Hepatocyte (in vitro differentiated cells): ENCODE results near the gene SYS1. TPM values are rescaled to one million over a fixed set of nuclear protein-coding genes. Genes with fewer than 3 reads are reported as not detected.
A peak's percentile ranks its signal among the peaks of the same experiment; 100 is the strongest.

Source experiments
- DNase-seq: peaks from one replicate; pipeline ENCODE4 v3.0.0-alpha.2; 2016; ENCODE audit warnings: low spot score
- H2AFZ ChIP-seq: fragments of 200-600 bp; sonication (generic); 2 replicates; pipeline ENCODE4 v1.6.0; 2016; ENCODE audit warnings: antibody characterized with exemption, mild to moderate bottlenecking
- H3K27ac ChIP-seq: fragments of 200-600 bp; sonication (generic); 2 replicates; pipeline ENCODE4 v1.5.1; 2016; ENCODE audit warnings: mild to moderate bottlenecking
- H3K27me3 ChIP-seq: fragments of 200-600 bp; sonication (generic); 2 replicates; pipeline ENCODE4 v1.6.1; 2016
- H3K36me3 ChIP-seq: fragments of 200-600 bp; sonication (generic); replicated peaks from 2 replicates; pipeline ENCODE4 v1.5.1; 2016; ENCODE audit warnings: low read depth; ENCODE audit not compliant: insufficient read depth
- H3K4me1 ChIP-seq: fragments of 200-600 bp; sonication (generic); 2 replicates; pipeline ENCODE4 v1.5.1; 2016; ENCODE audit warnings: mild to moderate bottlenecking, moderate library complexity; ENCODE audit not compliant: insufficient read depth
- H3K4me2 ChIP-seq: fragments of 200-600 bp; sonication (generic); 2 replicates; pipeline ENCODE4 v1.6.0; 2016
- H3K4me3 ChIP-seq: fragments of 200-600 bp; sonication (generic); 2 replicates; pipeline ENCODE4 v1.5.1; 2016; ENCODE audit warnings: mild to moderate bottlenecking
- H3K79me2 ChIP-seq: fragments of 200-600 bp; sonication (generic); 2 replicates; pipeline ENCODE4 v1.6.0; 2017; ENCODE audit warnings: mild to moderate bottlenecking
- H3K9me2 ChIP-seq: fragments of 200-600 bp; sonication (generic); replicated peaks from 2 replicates; pipeline ENCODE4 v1.6.0; 2017; ENCODE audit warnings: mild to moderate bottlenecking; ENCODE audit not compliant: insufficient read depth
- H3K9me3 ChIP-seq: fragments of 200-600 bp; sonication (generic); 2 replicates; pipeline ENCODE4 v1.5.1; 2016; ENCODE audit warnings: low read depth, mild to moderate bottlenecking
- H4K20me1 ChIP-seq: fragments of 200-600 bp; sonication (generic); 2 replicates; pipeline ENCODE4 v1.6.0; 2016; ENCODE audit warnings: mild to moderate bottlenecking; ENCODE audit not compliant: insufficient read depth, poor library complexity, severe bottlenecking
- EZH2 ChIP-seq: fragments of 200-600 bp; sonication (generic); IDR thresholded peaks from 2 replicates; pipeline ENCODE4 v1.6.1; 2016; ENCODE audit warnings: antibody characterized with exemption, mild to moderate bottlenecking, borderline replicate concordance
- EZH2phosphoT487 ChIP-seq: fragments of 200-600 bp; sonication (generic); IDR thresholded peaks from one replicate; pipeline ENCODE4 v1.6.1; 2018; ENCODE audit warnings: antibody characterized with exemption, mild to moderate bottlenecking, low read depth, moderate library complexity; ENCODE audit not compliant: unreplicated experiment, severe bottlenecking
- WGBS: methylation state at CpG from one replicate; pipeline ENCODE4 v1.1.6; 2016; ENCODE audit warnings: low lambda C conversion rate; ENCODE audit errors: missing lambda C conversion rate; 5-methylcytosine and 5-hydroxymethylcytosine counted together
- polyA plus RNA-seq: library from polyadenylated mRNA; unstranded; fragments of >200 nt; fragmentation: Nextera tagmentation; extraction: Ambion mirVana; gene quantifications from 2 replicates; pipeline ENCODE4 v1.2.1, GENCODE V29; 2016
- total RNA-seq: library from RNA; depleted of rRNA; stranded (reverse); fragments of >200 nt; gene quantifications from 2 replicates; pipeline ENCODE4 v1.2.3, GENCODE V29; 2014
- TF ChIP-seq, protein P1 (sequence below): fragments of 200-600 bp; sonication (generic); IDR thresholded peaks from 2 replicates; pipeline ENCODE4 v1.5.1; 2016; ENCODE audit warnings: antibody characterized with exemption, mild to moderate bottlenecking; ENCODE audit not compliant: poor library complexity

Gene SYS1
- total and polyA plus RNA-seq, 2 experiments from 2014 or later, result 35.8 to 42.0 TPM

DNA sequence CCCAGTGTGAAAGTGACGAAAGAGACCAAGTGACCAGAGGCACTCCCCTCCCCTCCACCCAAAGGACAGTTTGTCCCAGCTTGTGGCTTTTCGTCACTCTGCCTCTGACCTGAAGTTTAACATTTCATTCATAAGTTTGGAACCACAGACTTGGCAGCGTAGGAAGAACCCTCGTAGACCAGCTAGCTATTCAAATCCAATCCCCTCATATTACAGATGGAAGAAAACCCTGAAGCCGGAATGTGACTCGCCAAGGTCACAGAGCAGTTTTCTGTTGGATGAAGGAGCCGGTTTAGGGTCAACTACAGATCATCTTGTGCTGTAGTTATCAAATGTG is 3.9 kb upstream of the SYS1 start:
- no peak for DNase-seq
- no peaks in the 10 kb centered on the region for H3K27me3 ChIP-seq
- WGBS, result 74% methylated on average over 7 of the region's 7 CpGs
- no peak overlapping the region for H2AFZ ChIP-seq
- peak overlapping the region; percentile 17 for H3K4me2 ChIP-seq
- no peaks in the 10 kb centered on the region for H3K9me2 ChIP-seq
- peaks cover 26% of the 10 kb centered on the region for H3K4me1 ChIP-seq
- TF ChIP-seq EZH2phosphoT487, result no peak
- no peak for TF ChIP-seq EZH2
- H4K20me1 ChIP-seq, result no peaks in the 10 kb centered on the region
- no peak overlapping the region for H3K4me3 ChIP-seq
- H3K79me2 ChIP-seq, result peaks cover 7% of the 10 kb centered on the region
- H3K9me3 ChIP-seq, result no peaks in the 10 kb centered on the region
- peak overlapping the region; percentile 95 for H3K27ac ChIP-seq
- H3K36me3 ChIP-seq, result no peaks in the 10 kb centered on the region

DNA sequence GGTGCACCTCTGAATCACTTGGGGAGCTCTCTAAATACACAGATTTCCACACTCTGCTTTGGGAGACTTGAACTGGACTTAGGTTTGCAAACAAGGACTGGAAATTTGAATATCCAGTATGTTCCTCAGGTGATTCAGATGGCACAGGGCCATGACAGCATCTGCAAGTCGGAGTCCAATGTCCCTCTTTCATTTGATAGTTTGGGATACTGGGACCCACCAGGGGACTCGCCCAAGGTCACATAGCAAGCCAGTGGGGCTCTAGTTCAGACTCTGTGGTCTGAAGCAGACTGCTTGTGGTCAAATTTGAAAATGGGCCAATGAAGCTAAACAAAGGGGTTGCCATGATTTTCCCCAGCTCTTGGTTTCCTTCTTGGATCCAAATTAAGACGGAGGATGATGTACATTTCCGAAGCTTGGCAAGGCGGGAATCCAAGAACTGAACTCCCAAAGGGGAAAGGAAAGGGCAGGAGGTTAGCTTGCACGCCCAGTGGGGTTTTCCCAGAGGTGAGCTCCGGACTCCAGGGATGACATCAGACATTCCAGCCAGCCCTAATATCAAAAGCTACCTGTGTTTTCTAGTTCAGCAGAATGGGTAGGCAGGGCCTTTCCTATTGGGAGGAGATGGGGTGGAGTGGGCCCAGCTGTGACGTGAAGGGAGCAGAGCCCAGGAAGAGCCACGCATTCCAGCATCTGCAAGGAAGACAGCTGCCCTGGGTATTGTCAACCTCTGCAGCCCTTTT is 3.4 kb upstream of the SYS1 start:
- peak; percentile 65 for DNase-seq
- Histone ChIP-seq H4K20me1 (no peaks in the 10 kb centered on the region), H3K4me3 (no peak overlapping the region), H3K79me2 (peaks cover 9% of the 10 kb centered on the region), H3K27me3 (no peaks in the 10 kb centered on the region), H3K9me3 (no peaks in the 10 kb centered on the region), H3K4me1 (peaks cover 28% of the 10 kb centered on the region), H3K27ac (peak overlapping the region; percentile 95), H3K9me2 (no peaks in the 10 kb centered on the region), H2AFZ (no peak overlapping the region), H3K36me3 (no peaks in the 10 kb centered on the region), H3K4me2 (peak overlapping the region; percentile 41)
- TF ChIP-seq, protein P1, sequence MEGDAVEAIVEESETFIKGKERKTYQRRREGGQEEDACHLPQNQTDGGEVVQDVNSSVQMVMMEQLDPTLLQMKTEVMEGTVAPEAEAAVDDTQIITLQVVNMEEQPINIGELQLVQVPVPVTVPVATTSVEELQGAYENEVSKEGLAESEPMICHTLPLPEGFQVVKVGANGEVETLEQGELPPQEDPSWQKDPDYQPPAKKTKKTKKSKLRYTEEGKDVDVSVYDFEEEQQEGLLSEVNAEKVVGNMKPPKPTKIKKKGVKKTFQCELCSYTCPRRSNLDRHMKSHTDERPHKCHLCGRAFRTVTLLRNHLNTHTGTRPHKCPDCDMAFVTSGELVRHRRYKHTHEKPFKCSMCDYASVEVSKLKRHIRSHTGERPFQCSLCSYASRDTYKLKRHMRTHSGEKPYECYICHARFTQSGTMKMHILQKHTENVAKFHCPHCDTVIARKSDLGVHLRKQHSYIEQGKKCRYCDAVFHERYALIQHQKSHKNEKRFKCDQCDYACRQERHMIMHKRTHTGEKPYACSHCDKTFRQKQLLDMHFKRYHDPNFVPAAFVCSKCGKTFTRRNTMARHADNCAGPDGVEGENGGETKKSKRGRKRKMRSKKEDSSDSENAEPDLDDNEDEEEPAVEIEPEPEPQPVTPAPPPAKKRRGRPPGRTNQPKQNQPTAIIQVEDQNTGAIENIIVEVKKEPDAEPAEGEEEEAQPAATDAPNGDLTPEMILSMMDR, result no peak
- TF ChIP-seq EZH2 (no peak), EZH2phosphoT487 (no peak)
- 76% methylated on average over 9 of the region's 9 CpGs for WGBS

DNA sequence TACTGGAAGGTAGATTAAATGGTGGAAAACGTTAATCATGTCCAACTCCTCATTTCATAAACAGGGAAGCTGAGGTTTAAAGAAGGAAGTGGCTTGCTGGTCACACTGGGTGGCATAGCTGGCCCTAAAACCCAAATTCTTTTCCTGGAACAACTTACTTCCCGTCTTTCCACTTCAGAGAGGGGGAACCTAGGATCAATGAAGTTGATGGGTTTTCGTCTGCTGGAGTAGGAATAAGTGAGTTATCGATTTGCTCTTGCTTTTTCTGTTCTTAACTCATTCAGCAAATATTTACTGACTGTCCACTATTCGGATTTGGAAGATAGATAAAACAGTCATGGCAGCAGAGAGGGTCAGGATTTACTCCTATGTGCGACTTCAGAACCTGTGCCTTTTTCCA is 1.2 kb upstream of the SYS1 start:
- 70% methylated on average over 6 of the region's 6 CpGs for WGBS

More for the DNA sequence above, 1.2 kb upstream of the SYS1 start:
- Histone ChIP-seq H3K27ac (peak overlapping the region; percentile 89), H3K27me3 (no peaks in the 10 kb centered on the region), H3K4me2 (peak overlapping the region; percentile 71), H3K36me3 (no peaks in the 10 kb centered on the region), H3K9me3 (no peaks in the 10 kb centered on the region), H3K4me1 (peaks cover 28% of the 10 kb centered on the region), H4K20me1 (no peaks in the 10 kb centered on the region), H3K9me2 (no peaks in the 10 kb centered on the region), H3K4me3 (no peak overlapping the region), H2AFZ (no peak overlapping the region), H3K79me2 (peaks cover 25% of the 10 kb centered on the region)
- TF ChIP-seq EZH2phosphoT487 (no peak), EZH2 (no peak)
- TF ChIP-seq, protein P1, result no peak
- no peak for DNase-seq
